Loucy (cell line): Measurements from ENCODE around the gene CD74.

Source experiments
- CTCF ChIP-seq: fragments of 200-600 bp; sonication (generic); conservative IDR thresholded peaks from 2 replicates; pipeline ENCODE4 v1.5.1; 2014; ENCODE audit warnings: mild to moderate bottlenecking, antibody characterized with exemption, low read length
- EZH2phosphoT487 ChIP-seq: fragments of 200-600 bp; IDR thresholded peaks from 2 replicates; pipeline ENCODE4 v1.6.1; 2018; ENCODE audit warnings: antibody characterized with exemption, mild to moderate bottlenecking, moderate library complexity, borderline replicate concordance

- no peak for TF ChIP-seq CTCF
- no peak for TF ChIP-seq EZH2phosphoT487
Measured at GRCh38 chr5:150460781-150461180, 48.1 kb upstream of the CD74 start.
